Natural killer cell (primary cell): ENCODE results near the gene EGFR. TPM values are rescaled to one million over a fixed set of nuclear protein-coding genes. Genes with fewer than 3 reads are reported as not detected.

Experiments
- ATAC-seq, 3 donors: fragments of 150-1000 bp in 2 of 3; fragments of 200-7000 bp in 1 of 3; cut with Tn5 transposase; 1 replicate in 1 of 3; 2 replicates in 2 of 3; pipeline ENCODE4 v1.10.0; 2021; ENCODE audit warnings: mild to moderate bottlenecking in 2 of 3, moderate library complexity in 2 of 3
- DNase-seq, 2 donors: peaks; one replicate each; pipeline versions ENCODE4 v3.0.0 to v3.0.0-alpha.2; 2013 to 2021; ENCODE audit warnings: mixed read lengths in 1 of 2
- H3K27ac ChIP-seq: one replicate; pipeline ENCODE4 v1.5.1; 2013; ENCODE audit warnings: mild to moderate bottlenecking, low read length
- H3K27me3 ChIP-seq: one replicate; pipeline ENCODE4 v1.6.1; 2013; ENCODE audit warnings: low read length; ENCODE audit not compliant: control insufficient read depth, insufficient read depth
- H3K36me3 ChIP-seq: one replicate; pipeline ENCODE4 v1.6.1; 2013; ENCODE audit warnings: low read length; ENCODE audit not compliant: control insufficient read depth, insufficient read depth
- H3K4me1 ChIP-seq: one replicate; pipeline ENCODE4 v1.6.1; 2013; ENCODE audit warnings: low read length; ENCODE audit not compliant: control insufficient read depth, insufficient read depth
- H3K4me3 ChIP-seq: one replicate; pipeline ENCODE4 v1.5.1; 2013; ENCODE audit warnings: low read length
- H3K9me3 ChIP-seq: one replicate; pipeline ENCODE4 v1.6.1; 2013; ENCODE audit warnings: low read length; ENCODE audit not compliant: control insufficient read depth, insufficient read depth
- H3K27ac Mint-ChIP-seq, 2 donors: one replicate each; pipeline ENCODE4 v1.8.0; 2022; ENCODE audit warnings: mild to moderate bottlenecking in 2 of 2, mixed read lengths in 2 of 2, moderate library complexity in 1 of 2
- H3K27me3 Mint-ChIP-seq, 2 donors: one replicate each; pipeline ENCODE4 v1.8.0; 2022; ENCODE audit warnings: low read depth in 2 of 2, mixed read lengths in 2 of 2
- H3K36me3 Mint-ChIP-seq: one replicate; pipeline ENCODE4 v1.8.0; 2022; ENCODE audit warnings: mixed read lengths
- H3K4me1 Mint-ChIP-seq, 2 donors: one replicate each; pipeline ENCODE4 v1.8.0; 2022; ENCODE audit warnings: mixed read lengths in 2 of 2
- H3K4me3 Mint-ChIP-seq: one replicate; pipeline ENCODE4 v1.8.0; 2022; ENCODE audit warnings: mild to moderate bottlenecking, moderate library complexity, mixed read lengths
- H3K9me3 Mint-ChIP-seq, 2 donors: one replicate each; pipeline ENCODE4 v1.8.0; 2022; ENCODE audit warnings: mixed read lengths in 2 of 2
- WGBS: methylation state at CpG from one replicate; pipeline ENCODE4 v1.1.7; 2013; ENCODE audit warnings: missing lambda C conversion rate; ENCODE audit not compliant: insufficient coverage; 5-methylcytosine and 5-hydroxymethylcytosine counted together
- intact Hi-C: fragments of 100-400 bp; cut with micrococcal nuclease; formaldehyde crosslinking; loops from one replicate; pipeline ENCODE4 v1.14.2; 2022
- total RNA-seq, 4 donors: library from RNA; stranded (reverse); fragments of 120-200 nt in 1 of 4; gene quantifications; one replicate each; pipeline versions ENCODE4 v1.2.3 to v1.2.4, GENCODE V29; 2013 to 2022
- TF ChIP-seq, protein P1 (sequence below): fragments of 200-600 bp; IDR thresholded peaks from one replicate; pipeline ENCODE4 v1.8.0; 2022; ENCODE audit warnings: antibody characterized with exemption

The EGFR gene
- total RNA-seq, 3 donors from 2014 or later (not counting 1 experiment from before 2014, with no cell fraction given), result not detected

DNA sequence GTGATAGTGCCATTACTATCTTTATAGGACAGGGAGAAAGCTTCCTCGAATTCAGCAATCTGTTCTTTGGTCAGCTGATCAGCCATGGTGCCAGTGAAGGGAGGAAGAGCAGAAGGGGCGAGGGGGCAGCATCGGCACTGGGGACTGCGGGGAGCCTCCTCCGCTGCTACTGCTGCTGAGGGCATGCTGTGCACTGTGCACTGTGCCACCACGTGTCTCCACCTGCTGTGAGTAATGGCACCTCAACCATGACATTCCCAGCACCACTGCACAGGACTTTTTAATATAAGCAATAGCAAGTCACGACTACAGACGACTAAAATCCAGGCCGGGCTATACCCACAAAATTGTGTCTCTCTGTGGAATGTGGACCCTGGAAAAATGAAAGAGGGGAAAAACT is 241.4 kb downstream of the EGFR start:
- ATAC-seq, result no peak
- Histone ChIP-seq H3K4me1 (peaks cover 7% of the 10 kb centered on the region), H3K27ac (no peak overlapping the region), H3K27me3 (peaks cover 5% of the 10 kb centered on the region), H3K36me3 (no peaks in the 10 kb centered on the region), H3K4me3 (no peak overlapping the region), H3K9me3 (no peaks in the 10 kb centered on the region)
- Mint-ChIP-seq H3K27ac (no peak overlapping the region), H3K4me1 (peaks cover 11% of the 10 kb centered on the region in 2 donors), H3K9me3 (no peaks in the 10 kb centered on the region), H3K36me3 (no peaks in the 10 kb centered on the region), H3K27me3 (peaks cover 18 to 70% of the 10 kb centered on the region in 2 donors), H3K4me3 (no peak overlapping the region)
- DNase-seq, result no peak
- WGBS, result 72% methylated on average over 9 of the region's 9 CpGs
- TF ChIP-seq, protein P1, sequence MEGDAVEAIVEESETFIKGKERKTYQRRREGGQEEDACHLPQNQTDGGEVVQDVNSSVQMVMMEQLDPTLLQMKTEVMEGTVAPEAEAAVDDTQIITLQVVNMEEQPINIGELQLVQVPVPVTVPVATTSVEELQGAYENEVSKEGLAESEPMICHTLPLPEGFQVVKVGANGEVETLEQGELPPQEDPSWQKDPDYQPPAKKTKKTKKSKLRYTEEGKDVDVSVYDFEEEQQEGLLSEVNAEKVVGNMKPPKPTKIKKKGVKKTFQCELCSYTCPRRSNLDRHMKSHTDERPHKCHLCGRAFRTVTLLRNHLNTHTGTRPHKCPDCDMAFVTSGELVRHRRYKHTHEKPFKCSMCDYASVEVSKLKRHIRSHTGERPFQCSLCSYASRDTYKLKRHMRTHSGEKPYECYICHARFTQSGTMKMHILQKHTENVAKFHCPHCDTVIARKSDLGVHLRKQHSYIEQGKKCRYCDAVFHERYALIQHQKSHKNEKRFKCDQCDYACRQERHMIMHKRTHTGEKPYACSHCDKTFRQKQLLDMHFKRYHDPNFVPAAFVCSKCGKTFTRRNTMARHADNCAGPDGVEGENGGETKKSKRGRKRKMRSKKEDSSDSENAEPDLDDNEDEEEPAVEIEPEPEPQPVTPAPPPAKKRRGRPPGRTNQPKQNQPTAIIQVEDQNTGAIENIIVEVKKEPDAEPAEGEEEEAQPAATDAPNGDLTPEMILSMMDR, result no peak
- intact Hi-C loops, result no loop called here

DNA sequence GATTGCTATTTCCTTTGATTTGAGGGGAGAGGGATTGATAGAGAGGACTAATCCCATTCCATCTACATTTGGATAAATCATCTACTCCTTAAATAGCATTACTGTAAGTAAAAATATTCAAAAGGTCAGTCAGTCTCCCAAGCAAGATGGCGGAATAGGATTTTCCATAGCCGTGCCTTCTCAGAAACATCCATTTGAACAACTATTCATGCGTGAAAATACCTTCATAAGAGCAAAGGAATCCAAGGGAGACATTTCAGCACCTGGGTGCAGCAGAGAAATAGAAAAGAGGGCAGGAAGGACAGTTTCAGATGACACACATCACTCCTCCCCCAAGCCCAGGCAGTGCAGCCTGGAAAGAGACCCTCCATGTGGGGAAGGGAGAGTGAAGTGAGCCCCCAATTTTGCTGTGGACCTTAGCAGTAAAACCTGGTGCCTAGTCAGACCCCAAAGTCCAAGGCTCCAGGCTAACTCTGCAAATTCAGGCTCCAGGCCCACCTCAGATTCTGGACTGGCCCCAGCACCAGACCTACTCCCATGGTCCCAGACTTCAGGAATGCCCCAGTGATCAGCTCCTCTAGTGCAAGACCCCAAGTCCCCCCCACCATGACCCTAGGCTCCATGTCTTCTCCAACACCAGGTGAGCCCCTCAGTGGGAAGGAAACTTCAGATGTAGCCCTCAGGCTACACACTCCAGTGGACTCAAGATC is 242.0 kb downstream of the EGFR start:
- H3K4me1 Mint-ChIP-seq, result peaks cover 5% of the 10 kb centered on the region in 2 donors
- WGBS, result 0% methylated on average over 1 of the region's 3 CpGs
- DNase-seq (no peak), ATAC-seq (no peak)
- Histone ChIP-seq H3K36me3 (no peaks in the 10 kb centered on the region), H3K27ac (no peak overlapping the region), H3K4me3 (no peak overlapping the region), H3K27me3 (no peaks in the 10 kb centered on the region), H3K9me3 (no peaks in the 10 kb centered on the region), H3K4me1 (peaks cover under 1% of the 10 kb centered on the region)
- H3K36me3 Mint-ChIP-seq, result no peaks in the 10 kb centered on the region
- TF ChIP-seq, protein P1, result no peak
- peaks cover 16 to 70% of the 10 kb centered on the region in 2 donors for H3K27me3 Mint-ChIP-seq
- no peaks in the 10 kb centered on the region for H3K9me3 Mint-ChIP-seq
- intact Hi-C loops, result no loop called here
- no peak overlapping the region for H3K27ac Mint-ChIP-seq
- no peak overlapping the region for H3K4me3 Mint-ChIP-seq
